DMS 273 treated with DMSO at 0.1 percent for 48 hours (cell line): ENCODE data around the gene ZNF771.

Experiments used
- DNase-seq: peaks from one replicate; lab custom pipeline; 2025; lab: John Stamatoyannopoulos, UW

The ZNF771 gene

DNA sequence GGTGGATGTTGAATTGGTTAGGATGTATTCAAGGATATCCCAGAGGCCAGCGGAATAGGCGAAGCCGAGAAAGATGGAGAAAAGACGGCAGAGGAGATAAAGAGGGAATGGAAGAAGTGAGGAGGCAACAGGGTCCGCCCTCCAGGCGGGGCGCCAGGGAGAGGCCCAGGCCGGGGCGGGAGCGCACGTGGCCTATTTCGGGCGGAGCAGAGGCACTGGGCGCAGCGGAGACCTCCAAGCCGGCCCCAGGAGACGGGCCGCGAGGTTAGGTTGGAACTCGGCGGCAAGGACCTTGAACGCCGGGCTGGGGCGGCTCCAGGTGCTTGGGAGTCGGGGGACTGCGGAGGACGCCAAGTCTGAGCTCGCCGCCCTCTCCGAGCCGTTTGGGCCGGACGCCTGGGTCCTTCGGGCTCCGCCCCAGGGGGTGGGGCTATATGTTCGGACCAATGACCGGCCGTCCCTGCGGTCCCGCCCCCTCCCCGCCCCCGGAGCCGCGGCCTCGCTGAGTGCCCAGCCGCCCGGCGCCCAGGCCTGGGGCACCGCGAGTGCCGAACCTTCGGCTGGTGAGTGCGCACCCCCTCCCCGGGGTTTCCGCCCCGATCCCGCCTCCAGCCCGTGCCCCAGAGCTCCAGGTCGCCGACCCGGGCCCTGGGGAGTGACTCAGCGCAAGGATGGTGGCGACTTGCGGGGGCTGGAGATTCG, at the start of gene ZNF771:
Gene ZNF771, plus strand, starts transcription at position 505 of the 702 bp plus-strand sequence. CDS start 448 bp downstream, outside the sequence.
- peak; percentile 81 for DNase-seq

DNA sequence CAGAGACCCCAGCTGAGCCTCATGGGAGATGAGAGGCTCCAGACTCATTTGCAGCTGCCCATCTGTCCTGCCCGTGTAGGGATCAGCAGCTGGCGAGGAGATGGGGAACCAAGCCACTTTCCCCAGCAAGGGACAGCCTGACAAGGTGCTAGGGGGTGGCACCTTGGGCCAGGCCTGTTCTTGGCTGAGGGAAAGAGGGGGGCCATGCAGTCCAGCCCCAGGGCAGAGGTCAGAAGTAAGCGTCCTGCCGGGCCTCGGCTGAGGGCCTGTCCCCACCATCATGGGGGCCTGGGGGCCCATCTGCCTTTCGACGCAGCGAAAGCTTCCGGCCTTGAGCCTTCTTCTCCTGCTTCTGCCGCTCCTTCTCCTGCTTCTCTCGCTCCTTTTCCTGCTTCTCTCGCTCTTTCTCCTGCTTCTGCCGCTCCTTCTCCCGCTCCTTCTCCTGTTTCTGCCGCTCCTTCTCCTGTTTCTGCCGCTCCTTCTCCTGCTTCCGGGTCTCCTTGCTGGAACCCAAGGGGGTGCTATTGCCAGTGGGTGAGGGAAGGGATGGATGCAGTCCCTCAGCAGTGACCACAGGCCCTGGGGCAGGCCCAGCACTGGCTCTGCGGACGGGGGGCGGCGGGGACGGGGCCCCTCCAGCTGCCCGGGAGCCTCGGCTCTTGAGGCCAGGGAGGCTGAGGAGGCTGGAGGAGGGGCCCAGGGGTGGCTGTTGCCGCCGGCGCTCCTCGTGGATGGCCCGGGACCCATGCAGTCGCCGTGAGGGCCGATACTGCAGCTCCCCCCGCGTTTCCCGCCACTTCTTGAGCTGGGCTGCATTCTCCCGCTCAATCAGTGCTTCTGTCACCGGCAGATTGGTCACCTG, 49.5 kb upstream of the ZNF771 start:
- DNase-seq, result no peak

- no peak for DNase-seq
Observed at GRCh38 chr16:30358577-30358936, 48.8 kb upstream of the ZNF771 start.

DNA sequence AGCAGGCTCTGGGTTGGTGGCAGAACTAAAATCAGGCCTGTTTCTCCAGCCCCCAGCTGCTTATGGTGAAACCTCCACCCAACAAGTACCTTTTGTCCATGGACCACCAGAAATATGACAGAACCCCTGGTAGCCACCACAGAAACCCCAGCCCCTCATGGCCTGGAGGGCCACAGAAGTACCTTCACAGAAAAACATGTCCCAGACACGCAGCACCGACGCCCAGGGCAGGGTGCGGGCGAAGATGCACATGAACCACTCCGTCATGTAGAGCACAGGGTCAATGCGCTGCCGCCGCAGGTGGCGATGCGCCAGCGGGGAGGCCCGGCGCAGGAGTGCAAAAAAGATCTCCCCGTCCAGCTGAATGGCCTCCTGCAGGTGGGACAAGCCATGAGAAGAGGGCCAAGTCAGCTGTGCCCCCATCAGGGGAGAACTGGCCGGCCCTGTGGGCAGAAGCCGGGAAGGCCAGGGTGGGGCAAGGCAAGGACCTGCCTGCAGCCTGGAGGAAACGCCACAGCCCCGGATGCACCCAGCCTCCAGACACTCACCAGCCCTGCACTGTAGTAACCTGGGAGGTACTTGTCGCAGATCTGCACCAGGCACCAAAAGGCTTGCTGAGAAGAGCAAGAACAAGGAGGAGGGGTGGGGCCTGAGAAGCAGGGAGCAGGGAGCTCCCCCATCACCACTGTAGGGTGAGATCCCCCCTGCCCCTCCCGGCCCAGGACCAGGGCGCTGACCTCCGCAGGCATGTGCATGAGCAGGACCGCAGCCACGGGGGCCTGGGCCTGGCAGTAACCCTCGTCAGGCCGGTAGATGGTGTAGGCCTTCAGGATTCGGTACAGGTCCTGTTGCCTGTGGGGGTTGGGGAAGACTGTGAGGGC, 48.2 kb upstream of the ZNF771 start:
- DNase-seq, result no peak

GRCh38 chr16:30359871-30360170, 47.6 kb upstream of the ZNF771 start:
- DNase-seq, result no peak

GRCh38 chr16:30361180-30361579, 46.2 kb upstream of the ZNF771 start:
- no peak for DNase-seq

DNA sequence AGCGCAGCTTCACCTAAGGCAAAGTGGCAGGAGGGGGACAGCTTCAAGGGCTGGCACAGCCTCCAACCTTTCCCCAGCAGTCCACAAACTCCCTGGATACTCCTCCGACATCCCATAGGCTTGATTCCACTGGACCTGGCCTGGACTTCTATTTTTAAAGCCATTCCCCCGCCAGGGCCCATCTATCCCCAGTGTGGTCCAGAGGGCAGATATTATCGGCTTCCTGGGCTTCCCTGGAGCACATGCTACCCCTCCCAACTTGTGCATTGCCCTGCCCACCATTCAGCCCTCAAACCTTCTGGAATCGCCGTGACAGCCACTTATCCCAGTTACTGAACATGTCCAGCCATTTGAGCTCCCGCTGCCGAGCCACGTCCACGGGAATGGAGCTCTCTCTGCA, 42.2 kb upstream of the ZNF771 start:
- no peak for DNase-seq

DNA sequence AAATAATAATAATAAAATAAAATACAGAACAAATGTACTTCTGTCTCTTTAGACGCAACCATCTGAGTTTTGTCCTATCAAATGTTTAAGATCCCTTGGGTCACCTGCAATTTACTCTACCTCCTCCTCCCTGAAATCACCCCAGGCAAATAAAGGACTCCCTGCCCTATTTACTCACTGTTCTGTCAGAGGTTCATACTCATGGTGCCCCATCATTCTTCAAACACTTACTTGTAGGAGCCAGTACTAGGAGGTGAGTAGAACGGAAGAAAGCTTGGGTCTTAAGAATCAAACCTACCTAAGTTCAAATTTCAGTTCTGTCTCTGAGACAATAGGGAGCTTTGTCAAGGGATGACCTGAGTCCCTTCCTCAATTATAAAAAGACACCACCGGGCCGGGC, 40.9 kb upstream of the ZNF771 start:
- no peak for DNase-seq

GRCh38 chr16:30367349-30368009, 39.9 kb upstream of the ZNF771 start:
- DNase-seq, result no peak

DNA sequence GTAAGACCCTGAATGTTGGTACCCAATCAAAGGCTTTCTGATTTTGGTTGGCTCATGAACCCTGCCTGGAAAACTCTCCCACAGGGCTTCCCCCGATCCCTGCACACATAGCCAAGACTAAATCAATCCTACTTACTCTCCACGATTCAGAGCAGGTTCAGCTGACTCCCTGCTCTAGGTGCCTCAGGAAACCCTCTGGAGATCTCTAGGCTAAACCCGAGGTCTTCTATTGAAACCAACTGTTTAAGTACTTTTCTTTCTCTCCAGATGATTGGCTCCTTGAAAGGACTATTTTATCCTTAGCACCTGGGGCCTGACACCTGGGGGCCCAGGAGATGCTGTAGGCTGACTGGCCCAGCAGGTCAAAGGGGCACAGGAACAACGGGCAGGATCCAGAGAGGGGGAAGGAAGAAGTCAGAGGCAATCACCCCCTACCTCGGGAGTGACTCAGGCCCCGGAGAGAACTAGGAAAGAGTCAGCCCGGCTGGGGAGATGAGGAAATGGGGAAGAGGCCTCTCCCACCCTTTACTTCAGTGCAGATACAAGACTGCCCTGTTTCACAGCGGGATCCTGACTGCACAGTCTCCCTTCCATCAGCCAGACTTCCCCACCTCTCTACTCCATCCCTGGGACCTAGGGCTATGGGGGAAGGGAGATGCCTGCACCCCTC, 39.1 kb upstream of the ZNF771 start:
- no peak for DNase-seq

DNA sequence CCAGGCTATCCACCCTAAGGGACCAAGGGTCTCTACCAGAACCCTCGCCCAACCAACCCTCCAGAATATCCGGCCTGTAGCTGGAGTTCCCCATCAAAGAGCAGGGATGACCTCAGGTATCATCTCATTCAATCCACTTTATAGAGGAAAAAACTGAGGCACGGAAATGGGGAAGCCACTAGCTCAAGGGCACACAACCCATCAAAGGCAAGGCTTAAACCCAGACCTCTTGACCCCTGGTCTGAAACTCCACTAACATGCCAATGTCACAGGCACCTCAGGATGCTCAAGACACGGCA, 38.7 kb upstream of the ZNF771 start:
- DNase-seq, result no peak

DNA sequence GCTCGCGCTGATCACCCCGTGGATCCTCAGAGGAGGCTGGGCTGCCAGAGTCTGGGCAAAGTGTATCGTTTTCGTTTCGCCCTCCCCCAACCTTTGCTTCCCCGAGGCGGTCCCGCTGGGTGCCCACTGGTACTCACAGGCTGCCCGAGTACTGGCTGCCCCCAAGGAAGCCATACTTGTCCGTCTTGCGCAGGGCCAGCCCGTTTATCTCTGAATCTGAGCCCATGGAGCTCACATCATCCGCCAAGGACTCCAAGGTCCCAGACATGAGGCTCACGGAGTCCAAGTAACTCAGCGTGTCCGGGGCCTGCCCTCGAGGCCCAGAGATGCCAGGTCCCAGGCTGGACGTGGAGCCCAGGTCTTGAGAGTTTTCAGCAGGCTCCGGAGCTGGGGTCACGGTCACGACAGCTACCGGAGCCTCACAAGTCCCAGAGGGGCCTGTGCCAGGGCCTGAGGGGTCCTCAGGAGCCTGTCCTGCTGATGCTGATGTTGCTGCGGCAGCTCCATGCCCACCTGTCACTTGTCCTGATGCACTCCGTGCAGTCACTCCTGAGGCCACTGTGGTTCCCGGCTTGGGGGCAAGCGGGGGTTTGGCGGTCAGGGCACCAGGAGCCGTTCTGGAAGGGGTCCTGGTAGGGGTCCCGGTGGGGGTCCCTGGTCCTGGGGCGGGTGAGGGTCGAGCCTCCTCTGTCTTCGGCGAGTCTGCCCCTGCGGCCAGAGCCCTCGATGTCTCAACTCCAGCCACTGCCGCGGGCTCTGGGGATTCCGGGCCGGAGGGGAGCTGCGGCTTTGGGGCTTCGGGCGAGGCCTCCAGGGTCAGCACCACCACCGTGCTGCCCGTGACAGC, 38.1 kb upstream of the ZNF771 start:
- no peak for DNase-seq

DNA sequence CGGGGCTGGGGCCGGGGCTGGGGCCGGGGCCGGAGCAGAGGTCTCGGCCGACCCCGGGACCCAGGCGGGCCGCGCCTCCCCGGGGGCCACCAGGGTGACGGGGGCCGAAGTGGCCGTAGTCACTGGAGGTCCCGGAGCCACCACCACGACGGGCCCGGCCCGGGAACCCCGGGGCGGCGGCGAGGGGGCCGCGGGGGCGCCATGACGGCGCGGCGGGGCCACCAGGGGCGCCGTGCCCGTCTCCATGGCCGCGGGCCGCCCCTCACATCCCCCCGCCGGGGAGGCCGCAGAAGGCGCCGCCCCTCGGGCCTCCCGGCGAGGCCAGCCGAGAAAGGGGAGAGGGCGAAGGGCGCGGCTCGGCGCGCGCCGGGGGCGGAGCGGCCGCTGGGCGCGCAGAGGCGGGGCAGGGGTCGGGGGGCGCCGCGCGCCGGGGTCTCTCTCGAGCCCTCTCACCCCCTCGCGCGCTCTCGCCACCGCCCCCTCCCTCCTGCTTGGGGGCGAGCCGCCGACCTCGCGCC, 37.4 kb upstream of the ZNF771 start:
- no peak for DNase-seq

DNA sequence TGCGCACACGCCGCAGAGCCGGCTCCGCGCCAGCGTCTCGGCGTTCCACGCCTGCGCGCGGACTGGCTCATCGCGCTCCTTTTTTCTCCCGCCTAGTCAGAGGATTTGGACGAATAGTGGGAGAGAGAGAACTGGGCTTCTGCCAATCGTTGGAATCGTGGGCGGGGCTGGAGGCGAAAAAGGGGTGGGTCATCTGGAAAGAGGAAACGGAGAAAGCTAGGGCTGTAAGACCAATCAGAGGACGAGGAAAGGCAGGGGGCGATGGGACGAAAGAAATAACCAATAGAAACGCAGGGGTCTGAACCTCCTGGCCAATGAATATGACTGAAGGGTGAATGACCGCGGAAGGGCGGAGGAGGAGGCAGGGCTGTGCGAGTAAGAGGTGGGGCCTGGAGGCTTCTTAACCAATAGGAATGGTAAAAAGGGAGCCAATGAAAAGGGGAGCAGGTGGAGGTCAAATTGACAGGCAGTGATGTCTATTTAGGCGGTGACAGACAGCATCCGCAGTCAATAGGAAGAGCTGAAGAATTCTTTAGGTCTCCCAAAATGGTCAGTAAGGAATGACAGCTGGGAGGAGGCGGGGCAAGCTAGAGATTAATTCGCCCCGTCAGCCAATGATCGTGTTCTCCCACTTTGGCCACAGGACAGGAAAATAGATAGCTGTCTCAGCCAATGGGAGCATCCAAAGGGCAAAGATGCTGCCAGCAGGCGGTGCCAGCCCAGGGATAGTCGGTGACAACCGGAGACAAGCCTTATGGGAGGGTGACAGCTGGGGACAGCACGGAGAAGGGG, 36.8 kb upstream of the ZNF771 start, which contains the start of gene TBC1D10B:
Gene TBC1D10B, minus strand, starts transcription at position 39 of the 792 bp plus-strand sequence. CDS start 311 bp downstream, outside the sequence.
- DNase-seq, result peak; percentile 100

- DNase-seq, result no peak
Observed at GRCh38 chr16:30371248-30371816, 36.1 kb upstream of the ZNF771 start.

GRCh38 chr16:30372038-30372712, 35.2 kb upstream of the ZNF771 start:
- no peak for DNase-seq

DNA sequence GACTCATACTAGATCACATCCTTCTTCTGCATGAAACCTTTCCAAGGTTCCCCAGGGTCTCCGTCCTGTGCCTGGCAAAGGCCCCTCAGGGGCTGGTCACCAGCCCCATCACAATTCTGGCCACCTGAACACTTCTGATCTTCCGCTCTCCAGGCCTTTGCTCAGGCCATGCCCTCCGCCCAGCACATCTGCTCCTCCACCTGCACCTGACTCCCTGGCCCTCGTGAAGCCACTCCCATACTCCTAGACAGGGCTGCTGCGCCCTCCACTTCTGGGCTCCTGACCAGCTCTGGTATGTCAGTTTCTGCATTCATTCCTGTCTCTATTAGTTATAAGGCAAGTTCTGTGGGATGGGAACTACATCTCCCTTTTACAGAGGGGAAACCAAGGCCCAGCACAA, 34.7 kb upstream of the ZNF771 start:
- DNase-seq, result no peak

GRCh38 chr16:30374538-30374937, 32.9 kb upstream of the ZNF771 start, which contains the start of gene MYL11:
MYL11 (plus strand) TSS chr16:30374802; CDS start chr16:30374858, 56 bp downstream.
- DNase-seq, result no peak

DNA sequence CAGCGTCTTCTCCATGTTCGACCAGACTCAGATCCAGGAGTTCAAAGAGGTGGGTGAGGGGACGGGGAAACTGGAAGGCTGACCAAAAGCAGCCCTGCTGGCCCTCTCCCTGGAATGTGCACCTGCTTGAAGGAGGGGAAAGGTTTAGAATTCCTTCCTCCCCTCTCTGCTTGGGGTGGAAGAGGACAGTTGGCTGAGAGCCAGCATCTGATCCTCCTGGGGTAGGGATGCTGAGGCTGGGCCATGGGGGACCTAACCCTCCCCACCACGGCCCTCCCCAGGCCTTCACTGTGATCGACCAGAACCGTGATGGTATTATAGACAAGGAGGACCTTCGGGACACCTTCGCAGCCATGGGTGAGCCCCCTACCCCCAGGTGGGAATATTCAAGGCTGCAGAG, 31.5 kb upstream of the ZNF771 start:
- no peak for DNase-seq
